ACC112 (cell line): ENCODE data around the gene PHF14.

Experiments
- H2AFZ ChIP-seq: fragments of 200-600 bp; sonication (generic); one replicate; pipeline ENCODE4 v1.6.0; 2017; ENCODE audit warnings: antibody characterized with exemption, low read length; ENCODE audit not compliant: unreplicated experiment
- H3K27ac ChIP-seq: fragments of 200-600 bp; sonication (generic); 2 replicates; pipeline ENCODE4 v1.5.1; 2014; ENCODE audit warnings: low read depth, mild to moderate bottlenecking, antibody characterized with exemption, low read length, moderate library complexity
- H3K27me3 ChIP-seq: fragments of 200-600 bp; sonication (generic); 2 replicates; pipeline ENCODE4 v1.6.1; 2014; ENCODE audit warnings: mild to moderate bottlenecking, antibody characterized with exemption, low read length, moderate library complexity, mixed read lengths; ENCODE audit not compliant: insufficient read depth
- H3K36me3 ChIP-seq: fragments of 200-600 bp; sonication (generic); 2 replicates; pipeline ENCODE4 v1.6.1; 2016; ENCODE audit warnings: mild to moderate bottlenecking, antibody characterized with exemption, low read length, moderate library complexity, mixed read lengths; ENCODE audit not compliant: insufficient read depth
- H3K4me1 ChIP-seq: fragments of 200-600 bp; sonication (generic); one replicate; pipeline ENCODE4 v1.6.1; 2016; ENCODE audit warnings: low read length, mixed read lengths; ENCODE audit not compliant: insufficient read depth, unreplicated experiment, control insufficient read depth
- H3K4me3 ChIP-seq: fragments of 200-600 bp; sonication (generic); 2 replicates; pipeline ENCODE4 v1.5.1; 2014; ENCODE audit warnings: mild to moderate bottlenecking, low read depth, low read length
- H3K79me2 ChIP-seq: fragments of 200-600 bp; sonication (generic); one replicate; pipeline ENCODE4 v1.6.0; 2016; ENCODE audit warnings: low read length; ENCODE audit not compliant: control insufficient read depth, unreplicated experiment, insufficient read depth

The PHF14 gene

DNA sequence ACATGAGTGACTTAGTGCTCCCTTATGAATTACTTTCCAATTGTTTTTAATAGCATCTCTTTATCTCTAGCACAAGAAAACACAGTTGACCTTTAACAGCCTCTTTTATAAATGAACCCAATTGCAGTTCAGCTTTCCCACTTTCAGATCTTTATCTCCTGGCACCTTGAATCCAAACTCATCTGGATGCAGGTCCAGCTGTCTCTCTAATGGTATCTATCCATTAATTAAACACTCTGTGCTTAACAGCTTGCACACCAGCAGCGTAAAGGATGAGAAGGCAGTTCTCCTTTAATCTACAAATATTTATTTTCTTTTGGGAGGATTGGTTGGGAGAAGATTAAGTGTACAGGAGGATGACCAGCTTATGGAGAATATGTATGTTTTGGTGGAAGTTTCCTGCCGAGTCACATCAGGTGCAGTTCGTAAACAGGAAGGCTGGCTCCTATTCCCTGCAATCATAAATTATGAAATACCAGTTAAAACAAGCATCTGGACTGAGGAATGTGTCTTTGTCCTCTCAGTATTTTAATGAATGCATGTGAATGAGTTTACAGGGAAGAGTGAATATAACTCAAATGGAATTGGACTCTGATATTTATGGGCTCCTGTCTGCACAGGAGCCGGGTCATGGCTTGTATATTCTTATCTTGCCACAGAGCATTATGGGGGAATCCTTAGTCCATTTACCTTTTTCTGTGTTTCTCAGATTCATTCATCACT lies 232.7 kb downstream of the PHF14 start:
- H3K27ac ChIP-seq, result no peak overlapping the region
- no peaks in the 10 kb centered on the region for H3K36me3 ChIP-seq
- no peak overlapping the region for H2AFZ ChIP-seq
- H3K79me2 ChIP-seq, result no peaks in the 10 kb centered on the region
- H3K27me3 ChIP-seq, result no peaks in the 10 kb centered on the region; the same call in 1 of the 2 replicates
- H3K4me1 ChIP-seq, result no peaks in the 10 kb centered on the region
- no peak overlapping the region for H3K4me3 ChIP-seq

DNA sequence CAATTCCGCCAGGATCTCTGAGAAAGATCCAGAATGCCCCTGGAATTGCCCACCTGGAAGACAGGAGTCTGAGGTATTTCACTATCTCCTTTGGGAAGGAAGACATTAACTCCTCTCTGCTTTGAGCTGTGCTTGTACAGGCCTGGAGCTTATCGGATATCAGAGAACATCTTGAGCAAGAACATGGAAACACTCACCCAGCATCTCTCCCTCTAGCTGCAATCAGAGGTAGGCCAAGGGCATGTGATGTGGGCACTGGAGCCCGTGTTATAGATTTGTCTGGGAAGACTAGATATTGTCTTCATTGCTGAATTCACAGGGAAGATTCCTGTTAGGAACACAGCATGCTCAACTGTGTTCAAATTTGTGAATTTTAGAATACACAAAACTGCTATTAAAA lies 233.9 kb downstream of the PHF14 start:
- Histone ChIP-seq H3K27ac (no peak overlapping the region), H3K36me3 (no peaks in the 10 kb centered on the region)

DNA sequence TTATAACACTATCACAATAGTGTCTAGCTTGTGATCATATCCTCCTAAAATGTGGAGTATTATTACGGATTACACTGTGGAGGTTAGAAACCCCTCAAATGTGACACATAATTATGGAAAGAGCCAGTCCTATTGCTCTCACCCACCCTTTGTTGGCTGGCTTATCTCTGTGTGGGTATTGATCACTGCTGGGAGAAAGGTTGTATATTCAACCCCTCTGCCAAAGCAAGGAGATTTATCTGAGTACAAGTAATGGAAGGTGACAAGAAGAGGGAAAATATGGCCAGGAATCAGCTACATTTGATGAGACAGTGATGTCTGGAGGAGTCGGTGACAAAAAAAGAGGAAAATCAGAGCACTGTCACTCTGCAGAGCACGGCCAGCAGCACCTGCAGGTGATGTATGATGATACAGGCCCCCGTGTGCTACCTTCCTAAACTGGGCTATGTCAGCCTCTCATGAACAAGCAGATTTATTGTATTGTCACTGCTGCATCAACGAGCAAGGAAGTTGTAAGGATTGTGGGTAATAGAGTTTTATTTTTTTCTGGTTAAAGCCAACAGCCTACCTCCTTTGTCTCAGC lies 235.3 kb downstream of the PHF14 start:
- H3K4me1 ChIP-seq, result no peaks in the 10 kb centered on the region
- H3K27me3 ChIP-seq, result no peaks in the 10 kb centered on the region; the same call in 1 of the 2 replicates
- H2AFZ ChIP-seq, result no peak overlapping the region
- no peaks in the 10 kb centered on the region for H3K36me3 ChIP-seq
- H3K4me3 ChIP-seq, result no peak overlapping the region
- no peaks in the 10 kb centered on the region for H3K79me2 ChIP-seq
- no peak overlapping the region for H3K27ac ChIP-seq

More for the DNA sequence above, 233.9 kb downstream of the PHF14 start:
- Histone ChIP-seq H3K79me2 (no peaks in the 10 kb centered on the region), H2AFZ (no peak overlapping the region), H3K27me3 (no peaks in the 10 kb centered on the region; the same call in 1 of the 2 replicates), H3K4me1 (no peaks in the 10 kb centered on the region), H3K4me3 (no peak overlapping the region)

DNA sequence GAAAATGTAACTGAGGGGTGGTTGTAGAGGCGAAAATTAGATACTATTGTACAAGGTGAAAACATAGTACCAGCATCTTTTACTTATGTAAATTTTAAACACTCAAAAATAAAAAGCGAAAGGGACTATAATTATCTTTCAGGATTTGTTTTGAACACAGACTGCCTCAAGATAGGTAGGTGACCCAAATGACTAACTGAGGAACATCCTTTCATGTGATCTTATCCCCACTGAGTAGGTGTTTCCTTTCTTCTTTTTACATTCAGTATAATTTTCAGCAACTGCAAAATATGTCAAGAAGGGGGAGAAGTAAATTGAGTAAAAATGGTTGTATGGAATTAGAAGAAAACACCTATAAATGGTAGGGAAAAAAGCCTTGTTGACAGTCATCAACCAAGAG lies 236.7 kb downstream of the PHF14 start:
- no peaks in the 10 kb centered on the region for H3K36me3 ChIP-seq
- no peaks in the 10 kb centered on the region for H3K4me1 ChIP-seq
- no peak overlapping the region for H3K27ac ChIP-seq
- no peaks in the 10 kb centered on the region for H3K79me2 ChIP-seq
- no peak overlapping the region for H2AFZ ChIP-seq
- no peak overlapping the region for H3K4me3 ChIP-seq
- H3K27me3 ChIP-seq, result no peaks in the 10 kb centered on the region

DNA sequence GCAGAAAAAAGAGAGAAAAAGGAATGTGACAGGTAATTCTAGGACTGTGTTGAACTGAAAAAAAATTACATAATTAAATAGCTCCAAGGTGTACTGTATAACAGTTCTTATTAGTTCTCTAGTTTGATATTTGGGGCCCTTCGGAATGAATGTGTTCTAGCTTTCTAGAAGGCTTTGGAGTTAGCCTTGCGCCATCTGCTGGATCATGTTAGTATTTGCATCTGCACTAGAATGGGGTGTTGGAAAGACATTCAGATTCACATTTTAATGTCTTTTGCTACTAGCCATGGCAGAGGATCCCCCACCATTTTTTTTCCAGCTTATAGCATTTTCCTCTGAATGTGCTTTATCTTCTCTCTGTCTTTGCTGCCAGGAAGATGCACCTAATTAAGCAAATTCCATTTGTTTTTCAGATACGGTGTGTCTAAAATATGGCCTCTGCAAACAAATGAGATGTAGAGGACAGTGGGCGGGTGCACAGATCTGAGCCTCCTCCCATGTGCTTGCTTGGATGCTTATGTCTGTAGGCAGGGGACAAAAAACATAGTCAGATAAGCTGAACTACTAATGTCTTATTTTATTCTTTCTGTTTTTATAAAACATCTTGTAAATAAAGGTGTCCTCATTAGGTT lies 238.5 kb downstream of the PHF14 start:
- no peaks in the 10 kb centered on the region for H3K4me1 ChIP-seq
- H3K27ac ChIP-seq, result no peak overlapping the region
- H3K4me3 ChIP-seq, result peak overlapping the region; percentile 41; the same call in 1 of the 2 replicates
- H3K79me2 ChIP-seq, result no peaks in the 10 kb centered on the region
- peak overlapping the region; percentile 61 for H2AFZ ChIP-seq
- H3K27me3 ChIP-seq, result no peaks in the 10 kb centered on the region
- H3K36me3 ChIP-seq, result no peaks in the 10 kb centered on the region

DNA sequence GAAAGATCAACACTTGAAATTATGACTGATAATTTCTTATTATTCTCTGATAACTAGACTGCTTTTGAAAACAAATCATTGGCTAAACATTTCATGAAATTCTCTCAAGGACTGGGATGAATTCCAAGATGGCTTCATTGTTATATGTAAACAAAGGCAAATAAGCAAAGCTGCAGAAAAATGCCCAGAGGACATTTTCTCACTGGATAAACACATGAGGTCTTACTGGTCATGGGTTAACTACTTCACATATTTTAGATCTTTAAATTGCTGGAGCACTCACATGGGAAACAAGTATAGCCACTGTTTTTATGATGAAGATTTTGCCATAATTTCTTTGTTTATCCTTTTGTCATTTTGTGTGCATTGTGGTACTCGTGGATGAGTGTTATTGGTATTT lies 239.1 kb downstream of the PHF14 start:
- Histone ChIP-seq H3K27me3 (no peaks in the 10 kb centered on the region), H2AFZ (no peak overlapping the region), H3K4me3 (no peak overlapping the region), H3K79me2 (no peaks in the 10 kb centered on the region), H3K4me1 (no peaks in the 10 kb centered on the region), H3K36me3 (no peaks in the 10 kb centered on the region), H3K27ac (no peak overlapping the region)

DNA sequence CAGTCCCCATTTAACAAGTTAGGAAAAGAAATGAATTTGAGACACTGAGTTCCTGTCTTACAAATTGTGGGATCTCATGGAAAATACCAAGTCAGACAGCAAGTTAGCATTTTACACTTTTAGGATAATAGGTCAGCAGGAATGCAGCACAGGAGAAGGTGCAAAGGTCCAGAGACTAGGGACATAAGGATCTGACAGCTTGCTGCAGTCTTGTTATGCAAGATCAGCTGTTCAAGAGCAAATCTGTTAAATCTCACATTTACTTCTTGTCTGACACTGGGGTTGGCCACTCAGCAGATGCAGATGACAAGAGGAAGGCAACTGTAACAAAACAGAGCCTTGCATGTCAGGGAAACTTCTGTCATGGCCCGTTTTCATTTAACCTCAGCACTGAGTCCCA lies 239.6 kb downstream of the PHF14 start:
- no peaks in the 10 kb centered on the region for H3K36me3 ChIP-seq
- no peaks in the 10 kb centered on the region for H3K4me1 ChIP-seq
- no peak overlapping the region for H3K27ac ChIP-seq
- no peaks in the 10 kb centered on the region for H3K79me2 ChIP-seq
- H3K4me3 ChIP-seq, result no peak overlapping the region
- H2AFZ ChIP-seq, result no peak overlapping the region
- H3K27me3 ChIP-seq, result no peaks in the 10 kb centered on the region

DNA sequence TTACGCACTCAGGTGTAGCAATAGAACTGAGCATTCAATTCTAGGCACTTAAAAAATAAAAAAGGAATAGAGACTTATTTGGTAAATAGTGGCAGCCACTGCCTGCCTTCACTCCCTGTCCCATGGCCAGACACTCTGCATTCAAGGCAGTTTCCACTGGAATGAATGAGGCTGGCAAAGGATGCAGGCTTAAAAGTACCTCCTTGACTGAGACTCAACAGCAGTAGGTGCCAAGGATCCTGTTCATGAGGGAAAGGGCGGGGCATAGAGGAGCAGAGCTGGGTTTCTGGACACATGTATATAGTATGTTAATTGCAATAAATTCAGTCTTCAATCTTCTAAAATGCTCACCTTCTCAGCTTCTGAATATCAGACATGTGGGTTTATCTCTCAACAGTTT lies 242.6 kb downstream of the PHF14 start:
- no peak overlapping the region for H2AFZ ChIP-seq
- no peak overlapping the region for H3K4me3 ChIP-seq
- no peaks in the 10 kb centered on the region for H3K27me3 ChIP-seq
- H3K79me2 ChIP-seq, result no peaks in the 10 kb centered on the region
- no peaks in the 10 kb centered on the region for H3K4me1 ChIP-seq
- H3K36me3 ChIP-seq, result no peaks in the 10 kb centered on the region
- H3K27ac ChIP-seq, result no peak overlapping the region

DNA sequence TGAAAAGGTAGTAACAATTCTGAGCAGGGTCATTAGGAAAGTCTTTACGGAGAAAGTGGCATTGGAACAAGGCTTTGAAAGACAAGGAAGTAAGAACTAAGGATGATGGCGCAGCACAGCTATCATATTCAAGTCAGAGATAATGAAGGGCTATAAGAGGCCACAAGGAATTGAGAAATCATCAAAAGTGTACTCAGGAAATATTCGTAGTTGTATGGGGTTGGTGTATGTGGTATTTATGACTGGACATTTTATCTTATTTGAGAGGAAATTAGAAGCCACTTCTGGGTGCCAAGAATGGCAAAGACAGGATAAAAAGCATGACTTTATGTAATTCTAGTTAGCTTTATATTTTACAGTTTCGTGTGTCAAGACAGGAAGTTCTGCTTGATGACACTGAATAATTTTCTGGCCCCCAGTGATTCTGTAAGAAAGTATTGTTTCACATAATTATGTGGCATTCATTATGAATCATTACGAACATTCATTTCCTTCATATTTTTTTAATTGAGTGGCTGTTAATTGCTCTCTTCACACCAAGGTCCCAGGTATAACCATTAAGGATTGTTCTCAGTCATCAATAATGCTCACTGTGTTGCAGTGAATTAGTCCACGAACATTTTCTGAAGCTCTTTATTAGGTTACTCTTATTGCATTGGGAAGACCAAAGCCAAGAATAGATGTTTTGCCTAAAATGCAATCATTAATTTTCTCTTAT lies 244.3 kb downstream of the PHF14 start:
- Histone ChIP-seq H3K4me3 (no peak overlapping the region), H3K27me3 (no peaks in the 10 kb centered on the region), H3K27ac (no peak overlapping the region), H3K4me1 (no peaks in the 10 kb centered on the region), H2AFZ (no peak overlapping the region), H3K79me2 (no peaks in the 10 kb centered on the region), H3K36me3 (no peaks in the 10 kb centered on the region)
